Colonic mucosa (tissue), 4 donors: ENCODE measurements around the gene RCOR1. TPM values are rescaled to one million over a fixed set of nuclear protein-coding genes. Genes with fewer than 3 reads are reported as not detected.
"Not testable (repeated sequence)": the region's sequence is repeated elsewhere in the genome, so short reads cannot be mapped to it uniquely, and the experiment has no call there.

Experiments
- DNase-seq: peaks from one replicate; pipeline ENCODE4 v3.0.0-alpha.2; 2020
- H3K27ac ChIP-seq: fragments of 200-600 bp; one replicate; pipeline ENCODE4 v1.8.0; 2021
- H3K27me3 ChIP-seq: fragments of 200-600 bp; one replicate; pipeline ENCODE4 v1.8.0; 2021
- H3K36me3 ChIP-seq: fragments of 200-600 bp; one replicate; pipeline ENCODE4 v1.8.0; 2021
- H3K4me1 ChIP-seq: fragments of 200-600 bp; one replicate; pipeline ENCODE4 v1.8.0; 2021; ENCODE audit warnings: mild to moderate bottlenecking
- H3K4me3 ChIP-seq: fragments of 200-600 bp; one replicate; pipeline ENCODE4 v1.8.0; 2021
- H3K9ac ChIP-seq, 2 donors: one replicate each; pipeline ENCODE4 v1.7.0; 2013; ENCODE audit warnings: control low read depth in 2 of 2, low read depth in 2 of 2, low read length in 2 of 2
- H3K9me3 ChIP-seq: fragments of 200-600 bp; one replicate; pipeline ENCODE4 v1.8.0; 2021
- CTCF ChIP-seq: fragments of 200-600 bp; IDR thresholded peaks from one replicate; pipeline ENCODE4 v1.8.0; 2022; ENCODE audit warnings: antibody characterized with exemption, mild to moderate bottlenecking
- intact Hi-C: fragments of 100-400 bp; cut with DNase I; formaldehyde crosslinking; loops from one replicate; pipeline ENCODE4 v1.14.1; 2022
- total RNA-seq, 2 donors: library from RNA; stranded (reverse); fragmentation: NEBNext Ultra II Directional in 1 of 2; extraction: Animal tissue kit (Norgen Biotek cat#: 25700) in 1 of 2; gene quantifications; one replicate each; pipeline ENCODE4 v1.2.1, GENCODE V29; 2021
- donor health status: healthy.
- donor health status: DM: no; HTN: no; CAD: no.
- donor health status: DM: no; HTN: no; CAD: no.

Gene RCOR1
- total RNA-seq, 2 donors from 2014 or later = 30.0 to 43.2 TPM

- no peak for TF ChIP-seq CTCF
- Histone ChIP-seq H3K27me3 (no peaks in the 10 kb centered on the region), H3K9me3 (no peaks in the 10 kb centered on the region), H3K36me3 (no peaks in the 10 kb centered on the region), H3K9ac (no peak overlapping the region), H3K4me3 (no peak overlapping the region), H3K4me1 (no peaks in the 10 kb centered on the region), H3K27ac (no peak overlapping the region)
- intact Hi-C loops = no loop called here
- DNase-seq = no peak
Observed at GRCh38 chr14:102574281-102575159, 17.9 kb upstream of the RCOR1 start.

GRCh38 chr14:102575160-102575845 lies 17.1 kb upstream of the RCOR1 start:
- no peak overlapping the region for H3K9ac ChIP-seq
- no peak for DNase-seq
- no peaks in the 10 kb centered on the region for H3K36me3 ChIP-seq
- H3K27me3 ChIP-seq = no peaks in the 10 kb centered on the region
- no peak overlapping the region for H3K4me3 ChIP-seq
- intact Hi-C loops = no loop called here
- TF ChIP-seq CTCF = no peak
- no peaks in the 10 kb centered on the region for H3K4me1 ChIP-seq
- no peaks in the 10 kb centered on the region for H3K9me3 ChIP-seq
- H3K27ac ChIP-seq = no peak overlapping the region

- DNase-seq, H3K36me3 ChIP-seq, H3K27ac ChIP-seq, H3K9ac ChIP-seq, intact Hi-C loops, H3K4me1 ChIP-seq, H3K9me3 ChIP-seq, H3K4me3 ChIP-seq, H3K27me3 ChIP-seq: not testable (repeated sequence)
Observed at GRCh38 chr14:102575846-102576428, 16.5 kb upstream of the RCOR1 start.

- DNase-seq = no peak
- TF ChIP-seq CTCF = no peak
- intact Hi-C loops = no loop called here
Observed at GRCh38 chr14:102578821-102579220, 13.6 kb upstream of the RCOR1 start.

GRCh38 chr14:102579696-102580549 lies 12.5 kb upstream of the RCOR1 start:
- Histone ChIP-seq H3K27ac (no peak overlapping the region), H3K4me1 (no peaks in the 10 kb centered on the region), H3K9me3 (no peaks in the 10 kb centered on the region), H3K4me3 (no peak overlapping the region), H3K27me3 (no peaks in the 10 kb centered on the region), H3K36me3 (no peaks in the 10 kb centered on the region), H3K9ac (no peak overlapping the region)
- no peak for DNase-seq
- intact Hi-C loops = no loop called here
- TF ChIP-seq CTCF = no peak

More at GRCh38 chr14:102578821-102579220, 13.6 kb upstream of the RCOR1 start:
- Histone ChIP-seq H3K9ac (no peak overlapping the region), H3K27ac (no peak overlapping the region), H3K4me1 (no peaks in the 10 kb centered on the region), H3K9me3 (no peaks in the 10 kb centered on the region), H3K27me3 (no peaks in the 10 kb centered on the region), H3K4me3 (no peak overlapping the region), H3K36me3 (no peaks in the 10 kb centered on the region)
